ENCODE results near the gene METTL16.

DNA sequence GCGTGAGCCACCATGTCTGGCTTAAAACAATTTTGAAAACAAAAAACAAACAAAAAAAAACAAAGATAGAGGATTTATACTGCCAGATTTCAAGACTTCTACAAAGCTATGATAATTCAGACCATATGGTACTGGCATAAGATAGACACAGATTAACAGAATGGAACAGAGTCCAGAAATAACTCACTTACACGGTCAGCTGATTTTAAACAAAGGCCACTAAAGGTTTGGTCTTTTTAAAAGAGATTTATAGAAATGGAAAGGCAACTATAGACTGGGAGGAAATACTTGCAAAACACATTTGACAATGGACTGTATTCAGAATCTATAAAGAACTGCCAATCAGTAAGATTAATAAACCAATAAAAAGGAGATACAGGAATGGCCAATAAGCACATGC lies 62.2 kb downstream of the METTL16 start:
- TF ChIP-seq REST (IDR thresholded peaks at IDR 0.05) (no peak), ATF3 (IDR thresholded peaks at IDR 0.05) (no peak), SP1 (IDR thresholded peaks at IDR 0.05) (no peak)
- TF ChIP-seq, protein P1, sequence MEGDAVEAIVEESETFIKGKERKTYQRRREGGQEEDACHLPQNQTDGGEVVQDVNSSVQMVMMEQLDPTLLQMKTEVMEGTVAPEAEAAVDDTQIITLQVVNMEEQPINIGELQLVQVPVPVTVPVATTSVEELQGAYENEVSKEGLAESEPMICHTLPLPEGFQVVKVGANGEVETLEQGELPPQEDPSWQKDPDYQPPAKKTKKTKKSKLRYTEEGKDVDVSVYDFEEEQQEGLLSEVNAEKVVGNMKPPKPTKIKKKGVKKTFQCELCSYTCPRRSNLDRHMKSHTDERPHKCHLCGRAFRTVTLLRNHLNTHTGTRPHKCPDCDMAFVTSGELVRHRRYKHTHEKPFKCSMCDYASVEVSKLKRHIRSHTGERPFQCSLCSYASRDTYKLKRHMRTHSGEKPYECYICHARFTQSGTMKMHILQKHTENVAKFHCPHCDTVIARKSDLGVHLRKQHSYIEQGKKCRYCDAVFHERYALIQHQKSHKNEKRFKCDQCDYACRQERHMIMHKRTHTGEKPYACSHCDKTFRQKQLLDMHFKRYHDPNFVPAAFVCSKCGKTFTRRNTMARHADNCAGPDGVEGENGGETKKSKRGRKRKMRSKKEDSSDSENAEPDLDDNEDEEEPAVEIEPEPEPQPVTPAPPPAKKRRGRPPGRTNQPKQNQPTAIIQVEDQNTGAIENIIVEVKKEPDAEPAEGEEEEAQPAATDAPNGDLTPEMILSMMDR (IDR thresholded peaks at IDR 0.05; ENCODE audit: low read depth, low read length, missing input control), result no peak
